Left lung (tissue), 10 donors: Measurements from ENCODE around the gene RNF212B. TPM values are rescaled to one million over a fixed set of nuclear protein-coding genes. Genes with fewer than 3 reads are reported as not detected.

Source experiments
- ATAC-seq: fragments of 200-7000 bp; cut with Tn5 transposase; one replicate; pipeline ENCODE4 v1.9.1; 2020; ENCODE audit warnings: moderate library complexity
- DNase-seq, 4 donors: peaks; one replicate each; pipeline ENCODE4 v3.0.0-alpha.2; 2013 to 2020
- H3K27ac ChIP-seq, 2 donors: fragments of 200-600 bp; sonication (generic) in 1 of 2; one replicate each; pipeline versions ENCODE4 v1.5.0 to v1.8.0; 2020 to 2021
- H3K27me3 ChIP-seq, 2 donors: fragments of 200-600 bp; sonication (generic) in 1 of 2; one replicate each; pipeline versions ENCODE4 v1.5.0 to v1.8.0; 2020 to 2021
- H3K36me3 ChIP-seq, 2 donors: fragments of 200-600 bp; sonication (generic) in 1 of 2; one replicate each; pipeline versions ENCODE4 v1.5.0 to v1.8.0; 2020 to 2021
- H3K4me1 ChIP-seq, 2 donors: fragments of 200-600 bp; one replicate each; pipeline ENCODE4 v1.8.0; 2021
- H3K4me3 ChIP-seq, 2 donors: fragments of 200-600 bp; sonication (generic) in 1 of 2; one replicate each; pipeline versions ENCODE4 v1.5.0 to v1.8.0; 2020 to 2021; ENCODE audit warnings: mild to moderate bottlenecking in 1 of 2
- H3K9me3 ChIP-seq, 2 donors: fragments of 200-600 bp; sonication (generic) in 1 of 2; one replicate each; pipeline versions ENCODE4 v1.5.0 to v1.8.0; 2020 to 2021
- CTCF ChIP-seq, 2 donors: fragments of 200-600 bp; sonication (generic) in 1 of 2; IDR thresholded peaks; one replicate each; pipeline versions ENCODE4 v1.5.0 to v1.8.0; 2021; ENCODE audit warnings: antibody characterized with exemption in 2 of 2
- intact Hi-C, 2 donors: fragments of 100-400 bp; cut with DNase I; formaldehyde crosslinking; loops; one replicate each; pipeline versions ENCODE4 v1.11.2 to v1.14.2; 2022
- polyA plus RNA-seq, 6 donors: library from polyadenylated mRNA; unstranded; fragments of 120-200 nt; gene quantifications; one replicate each; pipeline ENCODE4 v1.2.1, GENCODE V29; 2013; ENCODE audit not compliant: insufficient read length in 6 of 6
- total RNA-seq, 2 donors: library from RNA; stranded (reverse); fragmentation: NEBNext Ultra II Directional; extraction: Animal tissue kit (Norgen Biotek cat#: 25700); gene quantifications; one replicate each; pipeline ENCODE4 v1.2.1, GENCODE V29; 2021
- donor health status: DM: no; HTN: yes; CAD: no.
- donor health status: DM: no; HTN: no; CAD: no.

Gene RNF212B
- total and polyA plus RNA-seq, 8 donors = 0.47 to 0.94 (median 0.74) TPM; not detected in 2

- Histone ChIP-seq H3K36me3 (peaks cover 0 to 32% of the 10 kb centered on the region in 2 donors), H3K9me3 (no peaks in the 10 kb centered on the region), H3K27ac (peak overlapping the region; percentile 97), H3K27me3 (no peaks in the 10 kb centered on the region), H3K4me3 (peak overlapping the region in 1 of 2 donors; percentile 90), H3K4me1 (peaks cover 13 to 23% of the 10 kb centered on the region in 2 donors)
- DNase-seq = no peak
- ATAC-seq = no peak
- intact Hi-C loops = loop anchor here in 1 of 2 donors (10.0 kb wide), 1 partner anchor 55 kb away; the partner anchor contains the start of genes CMTM5 and IL25
- no peak for TF ChIP-seq CTCF (IDR thresholded peaks at IDR 0.05)
Observed at GRCh38 chr14:23319746-23320583, 82.2 kb downstream of the RNF212B start.

GRCh38 chr14:23320584-23321571, 83.1 kb downstream of the RNF212B start, which contains the start of gene PABPN1:
Gene PABPN1, plus strand, starts transcription at chr14:23321457. Its CDS starts 13 bp downstream, at chr14:23321470.
- intact Hi-C loops = loop anchor here in 1 of 2 donors (10.0 kb wide), 1 partner anchor 54 kb away; the partner anchor contains the start of genes CMTM5 and IL25
- no peak for TF ChIP-seq CTCF (IDR thresholded peaks at IDR 0.05)

GRCh38 chr14:23321572-23322547, 84.1 kb downstream of the RNF212B start:
- intact Hi-C loops = loop anchor here in 1 of 2 donors (10.0 kb wide), 1 partner anchor 53 kb away; the partner anchor contains the start of genes CMTM5 and IL25
- H3K4me3 ChIP-seq = peak overlapping the region; percentile 79 to 90
- DNase-seq (peak in 3 of 4 donors; percentile 30 to 91 (median 65)), ATAC-seq (peak; percentile 44)
- peaks cover 0 to 41% of the 10 kb centered on the region in 2 donors for H3K36me3 ChIP-seq
- TF ChIP-seq CTCF (IDR thresholded peaks at IDR 0.05) = no peak
- H3K27me3 ChIP-seq = no peaks in the 10 kb centered on the region
- H3K9me3 ChIP-seq = no peaks in the 10 kb centered on the region
- peaks cover 13 to 23% of the 10 kb centered on the region in 2 donors for H3K4me1 ChIP-seq
- H3K27ac ChIP-seq = peak overlapping the region; percentile 90 to 97

More at GRCh38 chr14:23320584-23321571, 83.1 kb downstream of the RNF212B start, which contains the start of gene PABPN1:
- Histone ChIP-seq H3K27ac (peak within 1 kb of the TSS; percentile 97), H3K4me1 (peaks cover 13 to 23% of the 10 kb centered on the region in 2 donors), H3K36me3 (peaks cover 0 to 40% of the 10 kb centered on the region in 2 donors), H3K9me3 (no peaks in the 10 kb centered on the region), H3K4me3 (peak within 1 kb of the TSS; percentile 79 to 90), H3K27me3 (no peaks in the 10 kb centered on the region)
- ATAC-seq (peak; percentile 94), DNase-seq (peak; percentile 95 to 100 (median 100))

Other genes with a start within 250 kb of the RNF212B start
- 1 to 10 TPM; 8.3 TPM for gene C14orf93, start 227.8 kb upstream of the RNF212B start, total RNA-seq
- gene C14orf93, start 227.8 kb upstream of the RNF212B start, polyA plus RNA-seq = 10 to 100 TPM; 21.2 to 24.0 (median 21.6) TPM
- gene PSMB5, start 203.0 kb upstream of the RNF212B start, total RNA-seq = 100 to 1,000 TPM; 114 to 140 TPM
- 100 to 1,000 TPM; 174 to 199 (median 181) TPM for gene PSMB5, start 203.0 kb upstream of the RNF212B start, polyA plus RNA-seq
- not detected for gene PSMB11, start 195.7 kb upstream of the RNF212B start, total RNA-seq
- gene PSMB11, start 195.7 kb upstream of the RNF212B start, polyA plus RNA-seq = not detected
- 1 to 10 TPM; 6.1 to 9.2 TPM for gene CDH24, start 180.4 kb upstream of the RNF212B start, total RNA-seq
- gene CDH24, start 180.4 kb upstream of the RNF212B start, polyA plus RNA-seq = 10 to 100 TPM; 11.0 to 14.8 (median 11.8) TPM
- 100 to 1,000 TPM; 137 to 159 TPM for gene ACIN1, start 142.8 kb upstream of the RNF212B start, total RNA-seq
- 100 to 1,000 TPM; 283 to 380 (median 336) TPM for gene ACIN1, start 142.8 kb upstream of the RNF212B start, polyA plus RNA-seq
- 10 to 100 TPM; 52.6 to 67.6 TPM for gene C14orf119, start 142.4 kb upstream of the RNF212B start, total RNA-seq
- 10 to 100 TPM; 57.9 to 65.3 (median 63.5) TPM for gene C14orf119, start 142.4 kb upstream of the RNF212B start, polyA plus RNA-seq
- not detected for gene CIROP, start 132.9 kb upstream of the RNF212B start, total RNA-seq
- under 1 TPM in 2 of 6 donors, not detected in 4; 0.06 to 0.08 TPM for gene CIROP, start 132.9 kb upstream of the RNF212B start, polyA plus RNA-seq
- gene CEBPE, start 118.7 kb upstream of the RNF212B start, total RNA-seq = 1 to 10 TPM in 1 of 2 donors, under 1 TPM in 1; 0.26 to 1.0 TPM
- gene CEBPE, start 118.7 kb upstream of the RNF212B start, polyA plus RNA-seq = under 1 TPM in 4 of 6 donors, not detected in 2; 0.14 to 0.26 (median 0.18) TPM
- 10 to 100 TPM; 38.5 to 42.2 TPM for gene SLC7A8, start 54.3 kb upstream of the RNF212B start, total RNA-seq
- gene SLC7A8, start 54.3 kb upstream of the RNF212B start, polyA plus RNA-seq = 100 to 1,000 TPM; 112 to 153 (median 132) TPM
- gene HOMEZ, start 48.2 kb downstream of the RNF212B start, total RNA-seq = 10 to 100 TPM; 11.9 to 13.2 TPM
- gene HOMEZ, start 48.2 kb downstream of the RNF212B start, polyA plus RNA-seq = 10 to 100 TPM; 12.6 to 18.6 (median 16.8) TPM
- gene PPP1R3E, start 64.9 kb downstream of the RNF212B start, total RNA-seq = 10 to 100 TPM; 11.3 to 18.6 TPM
- 10 to 100 TPM; 18.8 to 24.5 (median 20.4) TPM for gene PPP1R3E, start 64.9 kb downstream of the RNF212B start, polyA plus RNA-seq
- gene BCL2L2, start 68.9 kb downstream of the RNF212B start, total RNA-seq = 10 to 100 TPM; 37.1 to 49.9 TPM
- 10 to 100 TPM; 39.2 to 41.5 (median 40.4) TPM for gene BCL2L2, start 68.9 kb downstream of the RNF212B start, polyA plus RNA-seq
- gene PABPN1, start 83.5 kb downstream of the RNF212B start, total RNA-seq = 100 to 1,000 TPM; 119 to 138 TPM
- gene PABPN1, start 83.5 kb downstream of the RNF212B start, polyA plus RNA-seq = 100 to 1,000 TPM; 187 to 256 (median 214) TPM
- 10 to 100 TPM; 13.2 to 27.1 TPM for gene SLC22A17, start 115.0 kb downstream of the RNF212B start, total RNA-seq
- 10 to 100 TPM; 27.1 to 41.5 (median 35.6) TPM for gene SLC22A17, start 115.0 kb downstream of the RNF212B start, polyA plus RNA-seq
- gene EFS, start 127.2 kb downstream of the RNF212B start, total RNA-seq = 10 to 100 TPM; 15.8 to 17.0 TPM
- gene EFS, start 127.2 kb downstream of the RNF212B start, polyA plus RNA-seq = 10 to 100 TPM; 39.7 to 64.1 (median 47.3) TPM
- gene IL25, start 134.9 kb downstream of the RNF212B start, total RNA-seq = not detected
- not detected for gene IL25, start 134.9 kb downstream of the RNF212B start, polyA plus RNA-seq
- gene CMTM5, start 139.1 kb downstream of the RNF212B start, total RNA-seq = 1 to 10 TPM in 1 of 2 donors, under 1 TPM in 1; 0.71 to 2.0 TPM
- 1 to 10 TPM; 2.1 to 4.1 (median 3.0) TPM for gene CMTM5, start 139.1 kb downstream of the RNF212B start, polyA plus RNA-seq
- 1 to 10 TPM; 1.4 to 1.5 TPM for gene MYH6, start 170.3 kb downstream of the RNF212B start, total RNA-seq
- gene MYH6, start 170.3 kb downstream of the RNF212B start, polyA plus RNA-seq = under 1 TPM in 3 of 6 donors, not detected in 3; 0.03 to 0.05 (median 0.04) TPM
- gene MYH7, start 197.7 kb downstream of the RNF212B start, total RNA-seq = 1 to 10 TPM; 1.2 to 1.8 TPM
- gene MYH7, start 197.7 kb downstream of the RNF212B start, polyA plus RNA-seq = 1 to 10 TPM in 1 of 6 donors, under 1 TPM in 4, not detected in 1; 0.03 to 2.0 (median 0.04) TPM
- 10 to 100 TPM; 21.6 to 31.4 TPM for gene NGDN, start 231.8 kb downstream of the RNF212B start, total RNA-seq
- 10 to 100 TPM; 58.1 to 79.3 (median 61.6) TPM for gene NGDN, start 231.8 kb downstream of the RNF212B start, polyA plus RNA-seq